Common myeloid progenitor, CD34-positive (primary cell): ENCODE results near the gene CDRT4.

Experiments
- CTCF ChIA-PET: fragments of 350-600 bp; sonication (Branson Sonifier 250); formaldehyde crosslinking; loops from one replicate; lab custom pipeline; 2021; ENCODE audit warnings: antibody characterized with exemption; lab: Charles Lee
- POLR2A ChIA-PET: fragments of 350-600 bp; sonication (Branson Sonifier 250); formaldehyde crosslinking; loops from one replicate; lab custom pipeline; 2021; ENCODE audit warnings: antibody characterized with exemption; lab: Charles Lee
- DNase-seq, 3 donors: peaks; one replicate each; pipeline versions ENCODE4 v3.0.0 to v3.0.0-alpha.2; 2013
- H3K27ac ChIP-seq, 2 experiments: 1 replicate in 1 of 2; 2 replicates in 1 of 2; pipeline ENCODE4 v1.7.0; 2013; ENCODE audit warnings: inconsistent platforms in 2 of 2, low read length in 2 of 2, mild to moderate bottlenecking in 2 of 2, low read depth in 1 of 2, moderate library complexity in 1 of 2; ENCODE audit not compliant: severe bottlenecking in 2 of 2, insufficient read depth in 1 of 2, poor library complexity in 1 of 2
- H3K27me3 ChIP-seq, 5 experiments: replicated peaks in 2 of 5; 1 replicate in 3 of 5; 2 replicates in 2 of 5; pipeline versions ENCODE4 v1.6.1 to v1.7.0; 2013; ENCODE audit warnings: low read length in 4 of 5, mild to moderate bottlenecking in 2 of 5, moderate library complexity in 2 of 5, inconsistent platforms in 1 of 5; ENCODE audit not compliant: insufficient read depth in 5 of 5, control insufficient read depth in 4 of 5
- H3K36me3 ChIP-seq, 4 experiments: 1 replicate in 2 of 4; 2 replicates in 2 of 4; pipeline versions ENCODE4 v1.6.1 to v1.7.0; 2013; ENCODE audit warnings: low read length in 3 of 4, control low read depth in 1 of 4, mild to moderate bottlenecking in 1 of 4; ENCODE audit not compliant: control insufficient read depth in 4 of 4, insufficient read depth in 4 of 4
- H3K4me1 ChIP-seq, 4 experiments: 1 replicate in 3 of 4; 2 replicates in 1 of 4; pipeline versions ENCODE4 v1.6.1 to v1.7.1; 2013; ENCODE audit warnings: low read length in 3 of 4, mild to moderate bottlenecking in 3 of 4, control low read depth in 1 of 4, inconsistent platforms in 1 of 4, moderate library complexity in 1 of 4; ENCODE audit not compliant: control insufficient read depth in 4 of 4, insufficient read depth in 4 of 4; ENCODE audit errors: control extremely low read depth in 1 of 4
- H3K4me3 ChIP-seq, 7 experiments: 1 replicate in 4 of 7; 2 replicates in 3 of 7; pipeline versions ENCODE4 v1.5.1 to v1.7.0; 2013; ENCODE audit warnings: mild to moderate bottlenecking in 7 of 7, low read length in 6 of 7, moderate library complexity in 6 of 7, inconsistent platforms in 2 of 7, low read depth in 2 of 7, control low read depth in 1 of 7; ENCODE audit not compliant: insufficient read depth in 4 of 7, control insufficient read depth in 1 of 7; ENCODE audit errors: extremely low read depth in 1 of 7
- H3K9me3 ChIP-seq, 5 experiments: 1 replicate in 4 of 5; 2 replicates in 1 of 5; pipeline versions ENCODE4 v1.6.1 to v1.7.1; 2013; ENCODE audit warnings: low read length in 4 of 5, mild to moderate bottlenecking in 2 of 5, inconsistent platforms in 1 of 5, low read depth in 1 of 5, moderate library complexity in 1 of 5; ENCODE audit not compliant: control insufficient read depth in 4 of 5, insufficient read depth in 2 of 5; ENCODE audit errors: control extremely low read depth in 1 of 5
- WGBS: methylation state at CpG from one replicate; pipeline ENCODE4 v1.1.5; 2013; ENCODE audit not compliant: insufficient coverage; 5-methylcytosine and 5-hydroxymethylcytosine counted together

The CDRT4 gene

GRCh38 chr17:15503731-15504130, 36.3 kb upstream of the CDRT4 start:
- 96% methylated on average over 2 of the region's 2 CpGs for WGBS
- POLR2A ChIA-PET = no interaction called here

DNA sequence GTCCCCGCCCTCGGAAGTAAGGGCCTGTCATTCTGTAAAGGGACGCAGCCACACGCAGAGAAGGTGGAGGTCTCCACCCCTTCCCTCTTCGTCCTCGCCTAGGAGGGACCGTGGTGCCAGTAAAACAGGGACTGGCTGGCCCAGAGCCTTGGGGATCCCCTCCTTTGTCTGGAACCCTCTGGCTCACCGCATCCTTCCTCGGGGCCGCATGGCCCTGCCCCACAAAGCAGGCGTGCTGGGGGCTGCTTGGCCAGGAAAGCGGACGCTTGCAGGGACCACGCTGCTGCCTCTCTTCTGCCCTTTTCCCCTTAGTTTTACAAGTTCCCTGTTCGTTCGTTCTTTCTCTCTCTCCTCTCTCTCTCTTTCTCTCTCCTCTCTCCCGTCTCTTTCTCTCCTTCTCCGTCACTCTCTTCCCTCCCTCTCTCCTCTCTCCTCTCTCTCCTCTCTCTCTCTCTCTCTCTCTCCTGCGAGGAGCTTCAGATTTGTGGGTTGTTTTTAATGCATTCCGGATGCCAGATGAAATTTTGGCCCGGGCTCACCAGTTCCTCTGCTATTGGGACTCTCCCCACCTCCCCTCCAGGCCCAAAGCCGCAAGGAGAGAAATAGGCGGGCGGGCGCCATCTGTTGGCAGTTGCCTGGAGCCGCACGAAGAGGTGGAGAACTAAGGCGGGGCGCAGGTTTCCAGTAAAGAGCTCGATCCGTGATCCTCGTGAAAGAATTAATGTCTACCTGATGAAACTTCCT, 35.1 kb upstream of the CDRT4 start:
- peaks cover 0 to 15% (median 10%) of the 10 kb centered on the region in 4 experiments for H3K4me1 ChIP-seq
- H3K36me3 ChIP-seq = peaks cover 0 to 16% (median 6%) of the 10 kb centered on the region in 4 experiments
- H3K27ac ChIP-seq = no peak overlapping the region
- no peaks in the 10 kb centered on the region for H3K9me3 ChIP-seq
- H3K4me3 ChIP-seq = peak overlapping the region in 3 of 7 experiments; percentile 25 to 55 (median 36)
- no peaks in the 10 kb centered on the region for H3K27me3 ChIP-seq
- POLR2A ChIA-PET = interaction anchor here (0.7 kb wide), 1 partner anchor 1884 kb away, joined by 3 read pairs; no protein-coding TSS in a partner anchor
- CTCF ChIA-PET = interaction anchor here (0.5 to 4.8 kb wide), 26 partner anchors 8 to 265 kb away, joined by 3 to 54 read pairs (median 4); no protein-coding TSS in a partner anchor
- WGBS = 36% methylated on average over 17 of the region's 32 CpGs
- peak; percentile 80 to 91 (median 90) for DNase-seq

More at GRCh38 chr17:15503731-15504130, 36.3 kb upstream of the CDRT4 start:
- CTCF ChIA-PET = interaction anchor here (0.7 to 4.8 kb wide), 17 partner anchors 10 to 256 kb away, joined by 3 to 54 read pairs (median 6); no protein-coding TSS in a partner anchor
- H3K4me1 ChIP-seq = peaks cover 0 to 15% (median 10%) of the 10 kb centered on the region in 4 experiments
- no peak overlapping the region for H3K27ac ChIP-seq
- H3K4me3 ChIP-seq = no peak overlapping the region
- no peaks in the 10 kb centered on the region for H3K9me3 ChIP-seq
- H3K27me3 ChIP-seq = no peaks in the 10 kb centered on the region
- DNase-seq = no peak
- H3K36me3 ChIP-seq = peaks cover 0 to 15% (median 5%) of the 10 kb centered on the region in 4 experiments

GRCh38 chr17:15501793-15502192, 34.4 kb upstream of the CDRT4 start:
- Histone ChIP-seq H3K27ac (no peak overlapping the region), H3K9me3 (no peaks in the 10 kb centered on the region), H3K36me3 (peaks cover 0 to 24% (median 3%) of the 10 kb centered on the region in 4 experiments), H3K4me1 (peaks cover 0 to 15% (median 10%) of the 10 kb centered on the region in 4 experiments), H3K4me3 (no peak overlapping the region), H3K27me3 (no peaks in the 10 kb centered on the region)
- ChIA-PET POLR2A (no interaction called here), CTCF (interaction anchor here (1.2 to 4.8 kb wide), 5 partner anchors 10 to 264 kb away, joined by 3 to 54 read pairs (median 17); no protein-coding TSS in a partner anchor)
- no peak for DNase-seq
- 93% methylated on average over 5 of the region's 7 CpGs for WGBS

DNA sequence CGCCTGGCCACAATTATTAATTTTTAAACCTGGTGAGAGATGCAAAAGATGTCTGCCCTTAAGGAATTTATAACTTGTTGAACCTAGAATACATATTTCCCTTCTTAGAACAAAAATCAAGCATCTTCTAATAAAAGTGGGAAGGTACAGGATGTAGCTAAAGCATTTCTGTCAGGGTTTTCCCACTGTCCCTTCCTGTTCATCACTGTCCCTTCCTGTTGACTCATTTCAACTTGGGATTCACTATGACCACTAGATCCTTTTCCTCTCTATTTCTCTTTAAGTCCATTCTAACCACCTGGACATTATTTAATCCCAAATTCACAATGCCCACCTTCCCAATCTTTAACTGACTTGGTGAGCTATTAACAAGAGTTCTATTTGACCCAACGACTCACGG, 33.9 kb upstream of the CDRT4 start:
- peaks cover 0 to 27% (median 2%) of the 10 kb centered on the region in 4 experiments for H3K36me3 ChIP-seq
- H3K9me3 ChIP-seq = no peaks in the 10 kb centered on the region
- no peak for DNase-seq
- H3K4me1 ChIP-seq = peaks cover 0 to 15% (median 10%) of the 10 kb centered on the region in 4 experiments
- WGBS = 80% methylated on average over 2 of the region's 3 CpGs
- CTCF ChIA-PET = interaction anchor here (1.2 to 4.8 kb wide), 6 partner anchors 10 to 253 kb away, joined by 3 to 54 read pairs (median 11); no protein-coding TSS in a partner anchor
- no peak overlapping the region for H3K4me3 ChIP-seq
- H3K27ac ChIP-seq = no peak overlapping the region
- no peaks in the 10 kb centered on the region for H3K27me3 ChIP-seq
- POLR2A ChIA-PET = no interaction called here

- H3K27me3 ChIP-seq = no peaks in the 10 kb centered on the region
- 100% methylated on average over 1 of the region's 2 CpGs for WGBS
Measured at GRCh38 chr17:15498107-15498506, 30.7 kb upstream of the CDRT4 start.

GRCh38 chr17:15496735-15497670, 29.6 kb upstream of the CDRT4 start:
- Histone ChIP-seq H3K27ac (no peak overlapping the region), H3K4me3 (no peak overlapping the region), H3K27me3 (no peaks in the 10 kb centered on the region), H3K36me3 (peaks cover 0 to 37% (median 2%) of the 10 kb centered on the region in 4 experiments), H3K9me3 (no peaks in the 10 kb centered on the region), H3K4me1 (peaks cover 0 to 7% (median 1%) of the 10 kb centered on the region in 4 experiments)
- 91% methylated on average over 4 of the region's 7 CpGs for WGBS
- ChIA-PET CTCF (no interaction called here), POLR2A (no interaction called here)
- no peak for DNase-seq

More at GRCh38 chr17:15498107-15498506, 30.7 kb upstream of the CDRT4 start:
- no peak overlapping the region for H3K4me3 ChIP-seq
- H3K36me3 ChIP-seq = peaks cover 0 to 33% (median 2%) of the 10 kb centered on the region in 4 experiments
- H3K27ac ChIP-seq = no peak overlapping the region
- H3K4me1 ChIP-seq = peaks cover 0 to 12% (median 9%) of the 10 kb centered on the region in 4 experiments
- CTCF ChIA-PET = no interaction called here
- POLR2A ChIA-PET = no interaction called here
- H3K9me3 ChIP-seq = no peaks in the 10 kb centered on the region
- peak in 2 of 3 donors; percentile 28 to 36 for DNase-seq
